HG03064 (cell line): Measurements from ENCODE around the gene SUPT6H.
A peak's percentile ranks its signal among the peaks of the same experiment; 100 is the strongest.

Experiments used
- ATAC-seq: cut with Tn5 transposase; IDR thresholded peaks from one replicate; pipeline ENCODE4 v1.9.1; 2021; ENCODE audit warnings: low read depth; ENCODE audit not compliant: unreplicated experiment

SUPT6H gene

GRCh38 chr17:28661635-28662526, at the start of gene SUPT6H, which contains the start of gene SDF2:
SUPT6H (plus strand) TSS chr17:28662205; CDS start chr17:28673402, 11,197 bp downstream.
SDF2 (minus strand) TSS chr17:28661906; CDS start chr17:28661876, 30 bp downstream.
- peak; percentile 64 for ATAC-seq

DNA sequence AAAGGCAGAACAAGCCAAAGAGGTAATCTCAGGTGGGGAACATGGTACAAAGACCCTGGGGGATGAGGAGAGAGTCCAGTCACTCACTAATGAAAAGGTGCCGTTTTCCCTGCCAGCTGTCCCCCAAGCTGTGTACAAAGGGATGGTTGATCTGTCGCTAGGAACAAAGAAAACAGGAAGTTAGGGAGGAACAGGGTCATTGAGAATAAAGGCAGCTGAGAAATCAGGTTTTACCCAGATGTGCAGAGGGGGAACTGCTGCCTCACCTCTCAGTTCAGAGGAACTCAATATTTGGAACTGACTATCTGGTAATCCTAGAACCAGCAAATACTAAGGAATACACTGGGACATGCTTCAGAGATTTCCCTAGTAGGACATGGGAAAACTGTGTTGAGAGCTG, 49.5 kb upstream of the SUPT6H start:
- no peak for ATAC-seq

GRCh38 chr17:28612936-28613872, 48.8 kb upstream of the SUPT6H start:
- no peak for ATAC-seq

DNA sequence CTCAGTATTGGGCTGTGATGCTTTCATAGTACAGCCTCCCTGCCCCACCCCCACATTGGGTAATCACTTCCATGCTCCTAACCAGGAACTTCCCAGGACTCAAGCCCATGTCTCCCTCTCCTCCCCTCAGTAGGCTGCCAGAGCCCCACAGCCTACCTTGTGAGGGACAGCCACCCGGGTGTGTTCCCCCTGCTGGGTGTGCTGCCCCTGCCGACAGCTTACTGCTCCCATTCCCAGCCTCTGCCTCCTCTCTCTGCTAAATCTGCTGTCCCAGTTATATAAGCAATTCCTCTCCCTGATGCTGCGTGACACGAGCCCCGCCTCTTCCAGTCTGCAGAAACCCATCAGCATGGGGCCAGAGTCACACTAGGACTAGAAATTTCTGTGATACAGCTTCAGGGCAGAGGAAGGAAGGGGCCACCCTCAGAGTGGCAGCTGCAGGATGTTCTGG, 48.0 kb upstream of the SUPT6H start, which contains the start of gene RSKR:
TSS of gene RSKR (minus strand) at position 255 of the 451 bp plus-strand sequence. CDS start at position 231, 24 bp downstream.
- ATAC-seq, result no peak

- ATAC-seq, result no peak
Measured at GRCh38 chr17:28615260-28615940, 46.6 kb upstream of the SUPT6H start.

DNA sequence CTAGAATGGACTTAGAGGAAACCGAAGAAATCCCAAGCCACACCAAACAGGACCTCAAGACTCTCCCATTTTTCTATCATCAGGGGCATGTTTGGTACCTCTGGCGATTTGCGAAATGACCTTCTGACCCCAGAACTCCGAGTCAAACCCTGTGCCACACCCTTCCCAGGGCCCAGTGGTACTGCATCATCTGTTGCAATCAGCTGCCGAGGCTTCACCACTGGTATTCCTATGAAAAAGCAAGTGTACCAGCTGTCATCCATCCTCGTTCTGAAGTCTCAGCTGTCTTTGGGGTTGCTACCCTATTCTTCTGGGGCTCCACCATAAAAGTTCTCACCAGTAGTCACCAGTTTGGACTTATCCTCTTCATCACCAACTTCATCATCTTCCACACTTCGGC, 45.7 kb upstream of the SUPT6H start:
- no peak for ATAC-seq

DNA sequence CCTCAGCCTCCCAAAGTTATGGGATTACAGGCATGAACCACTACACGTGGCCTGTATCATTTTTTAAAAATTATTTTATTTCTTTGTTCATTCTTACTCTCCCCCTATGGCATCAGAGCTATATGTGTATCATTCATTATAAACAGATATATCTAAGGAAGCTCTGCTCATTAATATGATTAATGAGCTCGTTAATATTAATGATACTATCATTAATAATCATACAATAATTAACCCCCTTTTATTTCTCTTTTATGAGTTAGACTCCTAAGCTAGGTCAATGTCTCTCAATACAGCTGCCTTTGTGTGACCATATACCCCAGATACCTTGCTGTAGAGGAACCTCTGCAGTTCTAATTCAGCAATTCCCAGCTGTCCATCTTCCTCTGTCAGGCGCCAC, 43.5 kb upstream of the SUPT6H start:
- ATAC-seq, result no peak

DNA sequence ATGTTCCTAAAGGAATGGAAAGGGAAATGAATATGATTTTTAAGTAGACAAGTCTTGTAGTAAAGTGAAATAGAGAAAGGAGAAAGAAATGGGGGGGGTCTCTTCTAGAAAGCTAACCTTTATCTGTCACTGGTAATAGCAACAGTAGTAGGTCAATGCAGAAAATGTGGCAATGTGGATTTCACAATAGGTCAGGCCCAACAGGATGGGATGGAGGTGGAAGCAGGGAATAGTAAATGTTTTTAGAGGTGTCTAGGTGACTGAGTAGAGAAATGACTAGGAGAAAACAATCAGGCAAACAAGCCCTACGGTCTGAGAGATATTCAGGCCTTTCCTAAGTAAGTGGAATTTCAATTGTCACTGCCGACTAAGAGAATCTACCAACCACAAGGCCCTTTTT, 42.0 kb upstream of the SUPT6H start:
- no peak for ATAC-seq

GRCh38 chr17:28622186-28622585, 39.8 kb upstream of the SUPT6H start:
- ATAC-seq, result no peak

- no peak for ATAC-seq
Measured at GRCh38 chr17:28623696-28624095, 38.3 kb upstream of the SUPT6H start.

- ATAC-seq, result no peak
Measured at GRCh38 chr17:28624148-28624547, 37.9 kb upstream of the SUPT6H start.

GRCh38 chr17:28626818-28627217, 35.2 kb upstream of the SUPT6H start:
- ATAC-seq, result no peak

- ATAC-seq, result no peak
Measured at GRCh38 chr17:28634206-28634865, 27.7 kb upstream of the SUPT6H start.

- ATAC-seq, result no peak
Measured at GRCh38 chr17:28635506-28635905, 26.5 kb upstream of the SUPT6H start.

GRCh38 chr17:28641579-28641978, 20.4 kb upstream of the SUPT6H start:
- ATAC-seq, result no peak

- ATAC-seq, result no peak
Measured at GRCh38 chr17:28643983-28644786, 17.8 kb upstream of the SUPT6H start.

DNA sequence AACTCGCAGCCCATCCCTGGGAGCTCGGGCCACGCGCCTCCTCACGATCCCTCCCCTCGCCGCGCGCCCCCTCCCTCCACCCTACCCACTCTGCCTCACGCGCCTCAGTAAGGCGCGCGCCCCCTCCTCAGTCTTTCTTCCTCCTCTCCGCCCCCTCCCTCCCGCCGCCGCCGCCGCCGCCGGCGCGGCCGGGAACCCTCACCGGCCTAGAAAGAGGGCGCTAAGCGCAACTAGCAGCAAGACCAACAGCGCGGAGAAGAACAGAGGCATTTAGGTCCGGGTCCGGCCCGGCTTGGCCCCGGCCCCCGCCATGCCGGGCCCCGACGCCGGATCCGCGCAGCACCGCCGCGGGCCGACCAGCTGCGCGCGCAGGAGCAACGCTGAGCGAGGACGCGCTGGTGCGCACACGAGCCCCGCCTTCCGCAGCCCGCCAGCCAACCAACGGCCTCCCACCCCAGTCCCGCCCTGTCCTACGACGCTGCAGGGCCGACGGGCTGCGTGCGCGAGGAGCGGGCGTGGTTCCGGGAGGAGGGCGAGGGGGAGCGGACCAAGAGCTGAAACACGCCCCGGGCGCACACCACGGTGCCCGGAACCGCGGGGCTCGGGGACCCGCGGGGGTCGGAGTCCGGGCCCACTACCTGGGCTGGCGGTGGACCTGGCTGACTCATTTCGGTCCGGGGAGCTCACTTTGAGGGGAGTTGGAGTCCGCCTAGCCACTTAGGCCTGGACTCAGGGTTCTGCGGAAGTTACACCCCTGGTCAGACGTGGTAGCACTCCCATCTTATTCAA, 17.0 kb upstream of the SUPT6H start, which contains the start of gene BLTP2:
TSS of gene BLTP2 (minus strand) at position 372 of the 789 bp plus-strand sequence. CDS start at position 270, 102 bp downstream.
- peak; percentile 82 for ATAC-seq

DNA sequence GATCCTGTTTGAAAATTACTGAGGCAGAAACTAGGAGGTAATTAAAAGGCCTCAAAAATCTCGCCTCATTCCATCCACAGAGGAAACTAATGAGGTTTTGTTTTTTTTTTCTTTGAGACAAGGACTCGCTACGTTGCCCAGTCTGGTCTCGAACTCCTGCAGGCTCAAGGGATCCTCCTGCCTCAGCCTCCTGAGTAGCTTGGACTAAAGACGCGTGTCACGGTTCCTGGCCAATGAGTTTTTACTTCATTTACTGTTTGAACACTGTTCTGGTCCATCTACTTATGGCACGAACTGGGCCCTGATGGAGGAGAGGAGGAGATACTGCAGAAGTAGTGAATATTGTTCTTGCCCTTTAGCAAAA, 16.4 kb upstream of the SUPT6H start:
- ATAC-seq, result no peak
